HL-60 (cell line): ENCODE measurements around the gene WSCD1.

Experiments used
- DNase-seq, 2 experiments: peaks; one replicate each; pipeline ENCODE4 v3.0.0-alpha.2; 2010 to 2020; ENCODE audit warnings: low read depth in 1 of 2, low spot score in 1 of 2
- H3K27ac ChIP-seq: fragments of 250-450 bp; sonication (Bioruptor Pico); replicated peaks from 2 replicates; pipeline ENCODE4 v1.5.1; 2020; ENCODE audit warnings: mild to moderate bottlenecking, moderate library complexity
- H3K27me3 ChIP-seq: fragments of 250-450 bp; sonication (Bioruptor Pico); 2 replicates; pipeline ENCODE4 v1.5.1; 2021; ENCODE audit warnings: mild to moderate bottlenecking, moderate library complexity; ENCODE audit not compliant: insufficient read depth, poor library complexity, severe bottlenecking
- H3K4me3 ChIP-seq: replicated peaks from 2 replicates; pipeline ENCODE4 v1.5.1; 2011; ENCODE audit warnings: mild to moderate bottlenecking, control low read depth, low read length; ENCODE audit not compliant: insufficient read depth
- CTCF ChIP-seq: IDR thresholded peaks from one replicate; pipeline ENCODE4 v1.5.1; 2011; ENCODE audit warnings: low read length, control low read depth, inconsistent platforms; ENCODE audit not compliant: insufficient read depth
- GABPA ChIP-seq: IDR thresholded peaks from 2 replicates; pipeline ENCODE4 v1.6.1; 2012; ENCODE audit warnings: low read depth
- POLR2AphosphoS5 ChIP-seq: IDR thresholded peaks from 2 replicates; pipeline ENCODE4 v1.6.1; 2012; ENCODE audit warnings: low read depth
- REST ChIP-seq: IDR thresholded peaks from 2 replicates; pipeline ENCODE4 v1.6.1; 2012; ENCODE audit warnings: low read depth; ENCODE audit not compliant: insufficient replicate concordance
- SPI1 ChIP-seq: IDR thresholded peaks from 2 replicates; pipeline ENCODE4 v1.6.1; 2012; ENCODE audit warnings: low read depth, mild to moderate bottlenecking, borderline replicate concordance

WSCD1 gene

GRCh38 chr17:6110592-6110991 lies 40.4 kb downstream of the WSCD1 start:
- TF ChIP-seq SPI1 (no peak), GABPA (no peak), CTCF (no peak), REST (no peak), POLR2AphosphoS5 (no peak)
- Histone ChIP-seq H3K4me3 (no peak overlapping the region), H3K27me3 (no peaks in the 10 kb centered on the region), H3K27ac (no peak overlapping the region)
- DNase-seq: no peak

GRCh38 chr17:6120351-6120750 lies 50.2 kb downstream of the WSCD1 start:
- Histone ChIP-seq H3K27me3 (no peaks in the 10 kb centered on the region), H3K27ac (no peak overlapping the region), H3K4me3 (no peak overlapping the region)
- TF ChIP-seq SPI1 (no peak), REST (no peak), POLR2AphosphoS5 (no peak), CTCF (no peak), GABPA (no peak)
- no peak for DNase-seq

- DNase-seq: no peak
- Histone ChIP-seq H3K27ac (no peak overlapping the region), H3K27me3 (no peaks in the 10 kb centered on the region), H3K4me3 (no peak overlapping the region)
- TF ChIP-seq GABPA: no peak
These were observed 54.7 kb downstream of the WSCD1 start for GRCh38 chr17:6124856-6125255.

DNA sequence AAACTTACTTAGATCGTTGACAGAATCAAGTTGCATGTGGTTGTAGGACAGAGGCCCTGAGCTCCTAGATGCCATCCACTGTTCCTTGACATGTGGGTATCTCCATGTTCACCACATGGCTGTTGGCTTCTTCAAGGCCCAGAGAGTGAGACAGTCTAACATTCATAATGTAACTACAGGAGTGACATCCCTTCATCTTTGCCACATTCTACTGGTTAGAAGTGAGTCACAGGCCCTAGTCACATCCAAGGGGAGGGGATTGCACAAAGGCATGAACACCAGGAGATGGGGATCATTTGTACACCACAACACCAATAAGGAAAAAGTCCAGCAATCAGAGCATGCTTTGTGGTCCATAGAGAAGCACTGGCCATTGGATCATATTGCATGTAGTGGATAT lies 56.6 kb downstream of the WSCD1 start:
- Histone ChIP-seq H3K27ac (no peak overlapping the region), H3K27me3 (no peaks in the 10 kb centered on the region), H3K4me3 (no peak overlapping the region)
- no peak for DNase-seq
- no peak for TF ChIP-seq CTCF
- TF ChIP-seq POLR2AphosphoS5: no peak
- no peak for TF ChIP-seq SPI1
- TF ChIP-seq REST: no peak
- TF ChIP-seq GABPA: no peak
